Fibroblast of lung (primary cell): ENCODE measurements around the gene TMEM132D. TPM values are rescaled to one million over a fixed set of nuclear protein-coding genes. Genes with fewer than 3 reads are reported as not detected.

ENCODE experiments used
- DNase-seq, 2 donors: peaks; one replicate each; pipeline versions ENCODE4 v3.0.0 to v3.0.0-alpha.2; 2010; ENCODE audit warnings: low read depth in 2 of 2
- H2AFZ ChIP-seq: 2 replicates; pipeline ENCODE4 v1.5.1; 2012; ENCODE audit warnings: low read length, control low read depth, inconsistent platforms
- H3K27ac ChIP-seq: 2 replicates; pipeline ENCODE4 v1.5.1; 2011; ENCODE audit warnings: low read length, control low read depth; ENCODE audit not compliant: insufficient read depth
- H3K27me3 ChIP-seq: 2 replicates; pipeline ENCODE4 v1.5.1; 2011; ENCODE audit warnings: mild to moderate bottlenecking, low read length; ENCODE audit not compliant: control insufficient read depth, insufficient read depth
- H3K36me3 ChIP-seq: 2 replicates; pipeline ENCODE4 v1.5.1; 2011; ENCODE audit warnings: low read length; ENCODE audit not compliant: control insufficient read depth, insufficient read depth
- H3K4me1 ChIP-seq: 2 replicates; pipeline ENCODE4 v1.5.1; 2011; ENCODE audit warnings: low read length; ENCODE audit not compliant: control insufficient read depth, insufficient read depth; ENCODE audit errors: extremely low read depth
- H3K4me2 ChIP-seq: 2 replicates; pipeline ENCODE4 v1.5.1; 2011; ENCODE audit warnings: low read length, control low read depth; ENCODE audit not compliant: insufficient read depth; ENCODE audit errors: extremely low read depth
- H3K4me3 ChIP-seq, 4 experiments: fragments of 200-600 bp in 1 of 4; sonication (generic) in 1 of 4; replicated peaks in 1 of 4; 2 replicates each; pipeline ENCODE4 v1.5.1; 2011 to 2016; ENCODE audit warnings: low read length in 4 of 4, low read depth in 3 of 4, mild to moderate bottlenecking in 3 of 4, control low read depth in 2 of 4, inconsistent platforms in 1 of 4, mixed read lengths in 1 of 4; ENCODE audit not compliant: insufficient read depth in 1 of 4; ENCODE audit errors: control extremely low read depth in 1 of 4
- H3K79me2 ChIP-seq: 2 replicates; pipeline ENCODE4 v1.5.1; 2012; ENCODE audit warnings: mild to moderate bottlenecking, low read length, inconsistent platforms; ENCODE audit not compliant: control insufficient read depth, insufficient read depth
- H3K9ac ChIP-seq: 2 replicates; pipeline ENCODE4 v1.5.1; 2011; ENCODE audit warnings: mild to moderate bottlenecking, low read length, control low read depth; ENCODE audit not compliant: insufficient read depth
- H3K9me3 ChIP-seq: 2 replicates; pipeline ENCODE4 v1.5.1; 2012; ENCODE audit warnings: low read depth, low read length; ENCODE audit not compliant: control insufficient read depth, insufficient read depth
- H4K20me1 ChIP-seq: 2 replicates; pipeline ENCODE4 v1.5.1; 2011; ENCODE audit warnings: low read length; ENCODE audit not compliant: control insufficient read depth, insufficient read depth; ENCODE audit errors: extremely low read depth
- CTCF ChIP-seq, 2 donors: IDR thresholded peaks in 1 of 2; conservative IDR thresholded peaks in 1 of 2; 1 replicate in 1 of 2; 2 replicates in 1 of 2; pipeline ENCODE4 v1.5.1; 2011 to 2012; ENCODE audit warnings: low read length in 2 of 2, control low read depth in 1 of 2, inconsistent platforms in 1 of 2, low read depth in 1 of 2, mild to moderate bottlenecking in 1 of 2
- EZH2 ChIP-seq: IDR thresholded peaks from 2 replicates; pipeline ENCODE4 v1.5.1; 2012; ENCODE audit warnings: low read length, control low read depth, mild to moderate bottlenecking; ENCODE audit errors: missing control alignments
- polyA plus RNA-seq, 2 donors: library from polyadenylated mRNA; depleted of rRNA in 1 of 2; stranded (reverse) in 1 of 2; unstranded in 1 of 2; fragments of >200 nt; gene quantifications; 2 replicates each; pipeline ENCODE4 v1.2.1, GENCODE V29; 2011 to 2012; ENCODE audit warnings: missing spikeins in 1 of 2
- total RNA-seq: library from RNA; depleted of rRNA; stranded (reverse); fragments of >200 nt; gene quantifications from 2 replicates; pipeline ENCODE4 v1.2.1, GENCODE V29; 2014

TMEM132D gene
- total and polyA plus RNA-seq, 2 donors (not counting 1 experiment from before 2014, with no cell fraction given) = not detected

GRCh38 chr12:129076441-129077320 lies 827.1 kb downstream of the TMEM132D start:
- peaks cover 2% of the 10 kb centered on the region for H3K9me3 ChIP-seq
- H3K4me2 ChIP-seq = no peak overlapping the region
- no peak for TF ChIP-seq EZH2
- no peak for TF ChIP-seq CTCF (conservative IDR thresholded peaks at IDR 0.05 in 1 of 2, IDR thresholded peaks at IDR 0.05 in 1 of 2; ENCODE audit: low read depth in 1 of 2, low read length in 2 of 2)
- H3K27ac ChIP-seq = no peak overlapping the region
- no peaks in the 10 kb centered on the region for H3K36me3 ChIP-seq
- no peaks in the 10 kb centered on the region for H3K79me2 ChIP-seq
- no peak overlapping the region for H2AFZ ChIP-seq
- no peaks in the 10 kb centered on the region for H4K20me1 ChIP-seq
- H3K9ac ChIP-seq = no peak overlapping the region
- H3K4me3 ChIP-seq = no peak overlapping the region
- H3K4me1 ChIP-seq = no peaks in the 10 kb centered on the region
- DNase-seq = no peak
- no peaks in the 10 kb centered on the region for H3K27me3 ChIP-seq

GRCh38 chr12:129075460-129076208 lies 828.2 kb downstream of the TMEM132D start:
- Histone ChIP-seq H3K9me3 (peaks cover 2% of the 10 kb centered on the region), H3K36me3 (no peaks in the 10 kb centered on the region), H3K27ac (no peak overlapping the region), H3K27me3 (no peaks in the 10 kb centered on the region), H3K79me2 (no peaks in the 10 kb centered on the region), H2AFZ (no peak overlapping the region), H4K20me1 (no peaks in the 10 kb centered on the region), H3K4me1 (no peaks in the 10 kb centered on the region), H3K4me3 (no peak overlapping the region), H3K9ac (no peak overlapping the region), H3K4me2 (no peak overlapping the region)
- no peak for DNase-seq
- TF ChIP-seq CTCF (conservative IDR thresholded peaks at IDR 0.05 in 1 of 2, IDR thresholded peaks at IDR 0.05 in 1 of 2; ENCODE audit: low read depth in 1 of 2, low read length in 2 of 2) = no peak

GRCh38 chr12:129074379-129074778 lies 829.4 kb downstream of the TMEM132D start:
- no peak overlapping the region for H3K27ac ChIP-seq
- no peaks in the 10 kb centered on the region for H3K27me3 ChIP-seq
- TF ChIP-seq EZH2 (no peak), CTCF (conservative IDR thresholded peaks at IDR 0.05 in 1 of 2, IDR thresholded peaks at IDR 0.05 in 1 of 2; ENCODE audit: low read depth in 1 of 2, low read length in 2 of 2) (no peak)
- no peak for DNase-seq
- no peaks in the 10 kb centered on the region for H3K79me2 ChIP-seq
- no peaks in the 10 kb centered on the region for H4K20me1 ChIP-seq
- H3K4me2 ChIP-seq = no peak overlapping the region
- H3K4me3 ChIP-seq = no peak overlapping the region
- H2AFZ ChIP-seq = no peak overlapping the region
- no peak overlapping the region for H3K9ac ChIP-seq
- peaks cover 2% of the 10 kb centered on the region for H3K9me3 ChIP-seq
- H3K36me3 ChIP-seq = no peaks in the 10 kb centered on the region
- H3K4me1 ChIP-seq = no peaks in the 10 kb centered on the region
